HG02678 (cell line): ENCODE results near the gene PLPPR2.
"Not testable (repeated sequence)": the region's sequence is repeated elsewhere in the genome, so short reads cannot be mapped to it uniquely, and the experiment has no call there.

Source experiments
- ATAC-seq: cut with Tn5 transposase; IDR thresholded peaks from one replicate; pipeline ENCODE4 v1.9.1; 2021; ENCODE audit warnings: mild to moderate bottlenecking, moderate library complexity; ENCODE audit not compliant: unreplicated experiment

PLPPR2 gene

GRCh38 chr19:11355160-11356073 lies at the start of gene PLPPR2:
PLPPR2 (plus strand) TSS chr19:11355432; CDS start chr19:11357674, 2,242 bp downstream.
- ATAC-seq, result peak; percentile 60

- ATAC-seq, result no peak
Observed at GRCh38 chr19:11306337-11306736, 48.9 kb upstream of the PLPPR2 start.

GRCh38 chr19:11320278-11320995 lies 34.8 kb upstream of the PLPPR2 start:
- not testable (repeated sequence) for ATAC-seq

GRCh38 chr19:11321191-11322126 lies 33.8 kb upstream of the PLPPR2 start:
- ATAC-seq, result no peak

- no peak for ATAC-seq
Observed at GRCh38 chr19:11322269-11323024, 32.8 kb upstream of the PLPPR2 start.

- ATAC-seq, result no peak
Observed at GRCh38 chr19:11323601-11324078, 31.6 kb upstream of the PLPPR2 start.

- peak; percentile 66 for ATAC-seq
Observed at GRCh38 chr19:11324079-11324661, 31.1 kb upstream of the PLPPR2 start.

- no peak for ATAC-seq
Observed at GRCh38 chr19:11324748-11325389, 30.4 kb upstream of the PLPPR2 start.

- no peak for ATAC-seq
Observed at GRCh38 chr19:11325544-11325943, 29.7 kb upstream of the PLPPR2 start.

GRCh38 chr19:11330127-11330526 lies 25.1 kb upstream of the PLPPR2 start:
- no peak for ATAC-seq

GRCh38 chr19:11331502-11331901 lies 23.7 kb upstream of the PLPPR2 start:
- ATAC-seq, result no peak

GRCh38 chr19:11332822-11333221 lies 22.4 kb upstream of the PLPPR2 start:
- no peak for ATAC-seq

- ATAC-seq, result not testable (repeated sequence)
Observed at GRCh38 chr19:11333838-11334237, 21.4 kb upstream of the PLPPR2 start.

- no peak for ATAC-seq
Observed at GRCh38 chr19:11335449-11336146, 19.6 kb upstream of the PLPPR2 start.

- ATAC-seq, result no peak
Observed at GRCh38 chr19:11337080-11337479, 18.2 kb upstream of the PLPPR2 start.

GRCh38 chr19:11338121-11338520 lies 17.1 kb upstream of the PLPPR2 start:
- ATAC-seq, result no peak

GRCh38 chr19:11338569-11339253 lies 16.5 kb upstream of the PLPPR2 start:
- ATAC-seq, result no peak
